HepG2 (cell line): ENCODE measurements around the gene RHOT2. TPM values are rescaled to one million over a fixed set of nuclear protein-coding genes. Genes with fewer than 3 reads are reported as not detected.

Experiments used
- ATAC-seq: fragments of 200-7000 bp; cut with Tn5 transposase; 3 replicates; pipeline ENCODE4 v1.9.1; 2020; ENCODE audit warnings: mild to moderate bottlenecking, moderate library complexity
- BruUV-seq: library from RNA; stranded (reverse); fragments of 400-500 nt; replicated peaks from 2 replicates; lab custom pipeline; 2021; lab: Mats Ljungman, UMichigan
- CTCF ChIA-PET: fragments of 300-600 bp; formaldehyde crosslinking; extraction: SDS; loops from one replicate; lab custom pipeline; 2021; ENCODE audit warnings: low total read pairs, inconsistent platforms, low intra/inter-chr PET ratio; lab: Yijun Ruan, JAX
- POLR2A ChIA-PET: fragments of 350-600 bp; sonication (Branson Sonifier 250); formaldehyde crosslinking; loops from one replicate; lab custom pipeline; 2020; ENCODE audit warnings: antibody characterized with exemption, inconsistent platforms; lab: Yijun Ruan, JAX
- DNase-seq: peaks from one replicate; pipeline ENCODE4 v3.0.0-alpha.2; 2015; ENCODE audit warnings: low spot score
- FAIRE-seq: peaks from 3 replicates; lab custom pipeline; 2011; peaks lifted over from hg19 to GRCh38; lab: Jason Lieb, UNC
- H2AFZ ChIP-seq: one replicate; pipeline ENCODE4 v1.6.1; 2011; ENCODE audit warnings: low read length, inconsistent platforms
- H3K27ac ChIP-seq: fragments of 300-600 bp; 3 replicates; pipeline ENCODE4 v1.8.0; 2011; ENCODE audit warnings: mixed run types, mild to moderate bottlenecking, mixed read lengths, low read length, inconsistent platforms; ENCODE audit not compliant: insufficient read depth; ENCODE audit errors: extremely low read length
- H3K27me3 ChIP-seq, 2 experiments: fragments of 200-600 bp in 1 of 2; 2 replicates in 1 of 2; 3 replicates in 1 of 2; pipeline versions ENCODE4 v1.6.0 to v1.8.0; 2011; ENCODE audit warnings: low read length in 2 of 2, mild to moderate bottlenecking in 2 of 2, moderate library complexity in 2 of 2, inconsistent platforms in 1 of 2; ENCODE audit not compliant: insufficient read depth in 2 of 2, control insufficient read depth in 1 of 2
- H3K36me3 ChIP-seq, 2 experiments: fragments of 200-600 bp in 1 of 2; replicated peaks in 1 of 2; 2 replicates in 1 of 2; 3 replicates in 1 of 2; pipeline versions ENCODE4 v1.5.1 to v1.8.0; 2011; ENCODE audit warnings: low read length in 2 of 2, inconsistent platforms in 1 of 2; ENCODE audit not compliant: insufficient read depth in 2 of 2, control insufficient read depth in 1 of 2
- H3K4me1 ChIP-seq: 2 replicates; pipeline ENCODE4 v1.5.1; 2012; ENCODE audit warnings: low read length, inconsistent platforms; ENCODE audit not compliant: insufficient read depth
- H3K4me2 ChIP-seq: 2 replicates; pipeline ENCODE4 v1.6.0; 2011; ENCODE audit warnings: low read depth, low read length, inconsistent platforms
- H3K4me3 ChIP-seq, 3 experiments: fragments of 200-600 bp in 1 of 3; sonication (generic), shearing (Covaris generic) in 1 of 3; replicated peaks in 1 of 3; 2 replicates each; pipeline ENCODE4 v1.5.1; 2011 to 2016; ENCODE audit warnings: low read length in 3 of 3, inconsistent platforms in 2 of 3, low read depth in 2 of 3, mild to moderate bottlenecking in 2 of 3, control low read depth in 1 of 3, mixed read lengths in 1 of 3; ENCODE audit not compliant: insufficient read depth in 1 of 3
- H3K79me2 ChIP-seq: one replicate; pipeline ENCODE4 v1.6.1; 2011; ENCODE audit warnings: low read length, inconsistent platforms; ENCODE audit not compliant: insufficient read depth
- H3K9ac ChIP-seq: 2 replicates; pipeline ENCODE4 v1.6.0; 2011; ENCODE audit warnings: mild to moderate bottlenecking, low read depth, low read length, inconsistent platforms; ENCODE audit not compliant: insufficient read depth
- H3K9me3 ChIP-seq: 2 replicates; pipeline ENCODE4 v1.5.1; 2012; ENCODE audit warnings: mild to moderate bottlenecking, low read length
- H4K20me1 ChIP-seq: 2 replicates; pipeline ENCODE4 v1.6.0; 2011; ENCODE audit warnings: inconsistent platforms, mild to moderate bottlenecking, low read length, moderate library complexity; ENCODE audit not compliant: insufficient read depth
- FOXM1 ChIP-seq: sonication (generic); formaldehyde crosslinking; IDR thresholded peaks from 2 replicates; pipeline ENCODE4 v1.5.0; 2020; ENCODE audit warnings: missing genetic modification reagents
- GTF2F1 ChIP-seq: fragments of 150-350 bp; IDR thresholded peaks from 2 replicates; pipeline ENCODE4 v1.6.1; 2014; ENCODE audit warnings: low read length
- MAFF ChIP-seq: IDR thresholded peaks from 2 replicates; pipeline ENCODE4 v1.6.1; 2011; ENCODE audit warnings: low read depth, low read length, improper control_type of control experiment
- ZBTB2 ChIP-seq: sonication (generic); formaldehyde crosslinking; IDR thresholded peaks from 2 replicates; pipeline ENCODE4 v1.8.0; 2022; ENCODE audit warnings: low read depth, missing genetic modification reagents
- ZNF512B ChIP-seq: sonication (generic); formaldehyde crosslinking; IDR thresholded peaks from 2 replicates; pipeline ENCODE4 v1.5.1; 2020; ENCODE audit warnings: missing genetic modification reagents, mild to moderate bottlenecking, borderline replicate concordance
- ZNF7 ChIP-seq: IDR thresholded peaks from 2 replicates; pipeline ENCODE4 v1.6.1; 2016; ENCODE audit warnings: missing biosample characterization, missing genetic modification reagents
- WGBS: methylation state at CpG from one replicate; pipeline ENCODE4 v1.1.6; 2017; ENCODE audit warnings: low lambda C conversion rate; 5-methylcytosine and 5-hydroxymethylcytosine counted together
- in situ Hi-C: cut with HindIII; loops from 2 replicates; pipeline ENCODE4 v1.10.0; 2017; ENCODE audit warnings: low pct_unique_long_range_greater_than_20kb; ENCODE audit not compliant: extremely low pct_ligation_motif_present
- intact Hi-C: fragments of 100-400 bp; cut with micrococcal nuclease; formaldehyde crosslinking; loops from one replicate; pipeline ENCODE4 v1.10.0; 2022; ENCODE audit not compliant: unreplicated experiment
- polyA plus RNA-seq, 8 experiments: library from polyadenylated mRNA; depleted of rRNA in 3 of 8; stranded (reverse) in 7 of 8; unstranded in 1 of 8; fragments of >200 nt; fragmentation: Illumina TruSeq in 4 of 8; extraction: Trizol in 4 of 8; gene quantifications; 2 replicates each; pipeline versions ENCODE4 v1.2.1 to v1.2.3, GENCODE V29; 2011 to 2016; ENCODE audit warnings: low read depth in 4 of 8, missing spikeins in 1 of 8, mixed read lengths in 1 of 8; ENCODE audit not compliant: insufficient read depth in 1 of 8
- total RNA-seq, 5 experiments: library from RNA; depleted of rRNA; stranded (reverse); fragments of >200 nt; fragmentation: Illumina TruSeq; extraction: Trizol; gene quantifications; 2 replicates each; pipeline ENCODE4 v1.2.3, GENCODE V29; 2016; ENCODE audit warnings: low read depth in 1 of 5

Gene RHOT2
- total and polyA plus RNA-seq, 2 of the 13 experiments (the other 11 are each of a cell fraction or from before 2014, with no cell fraction given) = 63.6 to 76.9 TPM

GRCh38 chr16:710500-711075 lies 42.7 kb downstream of the RHOT2 start:
- WGBS = 11% methylated on average over 9 of the region's 21 CpGs
- TF ChIP-seq ZBTB2 (no peak), FOXM1 (CRISPR knock-in tag) (no peak), MAFF (no peak), GTF2F1 (no peak)
- DNase-seq = no peak
- no peak overlapping the region for H3K4me2 ChIP-seq
- H3K27me3 ChIP-seq = peaks cover 9 to 49% of the 10 kb centered on the region in 2 experiments; a peak in 4 of 5 replicates
- H3K9ac ChIP-seq = no peak overlapping the region
- in situ Hi-C loops = loop anchor here (5.0 kb wide), 1 partner anchor 77 kb away; the partner anchor contains the start of genes CHTF18 and RPUSD1
- no peak for FAIRE-seq
- no peaks in the 10 kb centered on the region for H3K9me3 ChIP-seq
- no peak overlapping the region for H3K4me3 ChIP-seq
- no peak for ATAC-seq
- POLR2A ChIA-PET = no interaction called here
- BruUV-seq = no TSS peak
- peaks cover 22% of the 10 kb centered on the region for H3K4me1 ChIP-seq
- no peaks in the 10 kb centered on the region for H3K36me3 ChIP-seq
- intact Hi-C loops = no loop called here
- CTCF ChIA-PET = interaction anchor here (1.9 kb wide), 1 partner anchor 75 kb away, joined by 16 read pairs; no protein-coding TSS in a partner anchor
- no peaks in the 10 kb centered on the region for H3K79me2 ChIP-seq
- H2AFZ ChIP-seq = no peak overlapping the region
- no peaks in the 10 kb centered on the region for H4K20me1 ChIP-seq
- no peak overlapping the region for H3K27ac ChIP-seq

GRCh38 chr16:711084-711483 lies 43.2 kb downstream of the RHOT2 start:
- no peak overlapping the region for H2AFZ ChIP-seq
- in situ Hi-C loops = loop anchor here (5.0 kb wide), 1 partner anchor 76 kb away; the partner anchor contains the start of genes CHTF18 and RPUSD1
- DNase-seq (no peak), ATAC-seq (no peak), FAIRE-seq (no peak)
- H3K4me2 ChIP-seq = no peak overlapping the region
- WGBS = 19% methylated on average over 6 of the region's 12 CpGs
- BruUV-seq = no TSS peak
- ChIA-PET CTCF (interaction anchor here (0.7 to 2.3 kb wide), 4 partner anchors 23 to 76 kb away, joined by 3 to 19 read pairs (median 10); no protein-coding TSS in a partner anchor), POLR2A (no interaction called here)
- H3K27me3 ChIP-seq = peaks cover 8 to 49% of the 10 kb centered on the region in 2 experiments; a peak in 4 of 5 replicates
- no peak overlapping the region for H3K4me3 ChIP-seq
- H3K27ac ChIP-seq = no peak overlapping the region
- intact Hi-C loops = no loop called here
- TF ChIP-seq ZNF7 (no peak), ZNF512B (CRISPR knock-in tag) (no peak)
- no peaks in the 10 kb centered on the region for H3K9me3 ChIP-seq
- H3K79me2 ChIP-seq = no peaks in the 10 kb centered on the region
- peaks cover 25% of the 10 kb centered on the region for H3K4me1 ChIP-seq
- no peaks in the 10 kb centered on the region for H4K20me1 ChIP-seq
- no peak overlapping the region for H3K9ac ChIP-seq
- H3K36me3 ChIP-seq = no peaks in the 10 kb centered on the region
